NCI-H82 treated with DMSO at 0.1 percent for 48 hours (cell line): ENCODE measurements around the gene AK8.
"Not testable (repeated sequence)": the region's sequence is repeated elsewhere in the genome, so short reads cannot be mapped to it uniquely, and the experiment has no call there.

Experiments
- DNase-seq: peaks from one replicate; lab custom pipeline; 2025; ENCODE audit not compliant: unreplicated experiment; lab: John Stamatoyannopoulos, UW

AK8 gene

GRCh38 chr9:132774886-132775285, 103.2 kb downstream of the AK8 start:
- DNase-seq = no peak

DNA sequence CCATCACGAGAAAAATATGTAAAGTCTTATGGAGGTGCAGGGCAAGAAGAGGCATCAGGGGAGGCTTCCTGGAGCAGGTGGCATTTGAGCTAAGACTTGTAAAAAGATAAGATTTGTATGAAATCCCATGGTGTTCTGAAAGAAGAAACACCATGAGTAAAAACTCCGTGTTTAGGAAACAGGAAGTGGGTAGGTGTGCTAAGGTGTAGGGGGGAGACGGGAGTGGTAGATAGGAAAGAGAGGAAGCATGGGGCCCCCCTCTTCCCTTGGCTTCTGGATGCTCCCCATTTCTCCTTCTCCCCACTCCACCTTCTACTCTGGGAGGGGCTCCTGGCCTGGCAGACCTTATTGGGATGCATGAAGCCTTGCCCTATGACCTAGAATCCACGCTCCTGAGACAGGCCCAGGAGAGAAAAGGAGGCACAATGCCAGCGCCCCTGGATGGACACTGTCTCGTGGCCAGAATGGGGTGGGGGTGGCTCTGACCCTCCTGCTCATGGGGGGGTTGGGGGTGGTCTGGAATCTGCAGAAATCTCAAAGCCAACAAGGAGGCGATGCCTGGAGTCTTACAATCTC, 104.2 kb downstream of the AK8 start:
- no peak for DNase-seq

DNA sequence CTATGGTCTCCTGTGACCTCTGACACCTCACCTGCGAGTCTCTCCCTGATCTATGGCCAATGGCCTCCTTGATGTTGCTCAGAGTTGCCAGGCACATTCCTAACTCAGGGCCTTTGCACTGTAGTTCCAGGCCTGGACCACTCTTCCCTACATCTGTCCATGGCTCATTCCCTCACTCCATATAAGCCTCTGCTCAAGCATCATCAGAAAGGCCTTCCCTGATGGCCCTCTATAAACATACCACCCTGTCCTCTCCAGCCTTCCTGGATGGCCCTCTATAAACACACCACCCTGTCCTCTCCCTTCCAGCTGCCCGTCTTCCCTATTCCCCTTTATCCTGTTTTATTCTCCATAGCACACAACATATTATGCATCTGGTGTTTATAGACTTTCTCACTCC, 105.0 kb downstream of the AK8 start:
- DNase-seq = no peak

- not testable (repeated sequence) for DNase-seq
Observed at GRCh38 chr9:132771752-132772151, 106.3 kb downstream of the AK8 start.

DNA sequence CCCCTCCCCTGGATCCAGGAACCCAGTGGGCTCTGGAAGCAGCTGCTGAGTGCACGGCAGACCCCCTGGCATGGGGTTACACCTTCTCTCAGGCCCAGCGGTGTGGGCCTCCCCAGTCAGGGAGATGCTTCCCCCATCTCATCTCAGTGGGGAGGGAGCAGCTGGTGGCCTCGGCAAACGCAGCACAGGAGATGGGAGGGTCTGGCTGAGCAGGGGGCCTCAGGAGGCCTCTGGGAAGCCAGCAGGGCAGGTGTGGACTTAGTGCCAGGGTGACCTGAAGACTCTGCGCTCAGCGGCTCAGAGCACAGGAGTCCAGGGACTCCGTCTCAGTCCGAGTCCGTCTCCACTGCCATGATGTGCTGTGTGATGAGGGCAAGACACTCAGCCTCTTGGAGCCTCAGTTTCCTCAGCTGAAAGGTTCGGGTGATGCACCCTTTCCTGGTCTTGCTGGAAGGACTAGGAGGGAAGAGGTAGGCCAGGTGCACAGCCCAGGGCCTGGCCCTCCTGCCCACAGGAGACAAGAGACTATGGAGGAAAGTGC, 107.2 kb downstream of the AK8 start:
- DNase-seq = no peak

DNA sequence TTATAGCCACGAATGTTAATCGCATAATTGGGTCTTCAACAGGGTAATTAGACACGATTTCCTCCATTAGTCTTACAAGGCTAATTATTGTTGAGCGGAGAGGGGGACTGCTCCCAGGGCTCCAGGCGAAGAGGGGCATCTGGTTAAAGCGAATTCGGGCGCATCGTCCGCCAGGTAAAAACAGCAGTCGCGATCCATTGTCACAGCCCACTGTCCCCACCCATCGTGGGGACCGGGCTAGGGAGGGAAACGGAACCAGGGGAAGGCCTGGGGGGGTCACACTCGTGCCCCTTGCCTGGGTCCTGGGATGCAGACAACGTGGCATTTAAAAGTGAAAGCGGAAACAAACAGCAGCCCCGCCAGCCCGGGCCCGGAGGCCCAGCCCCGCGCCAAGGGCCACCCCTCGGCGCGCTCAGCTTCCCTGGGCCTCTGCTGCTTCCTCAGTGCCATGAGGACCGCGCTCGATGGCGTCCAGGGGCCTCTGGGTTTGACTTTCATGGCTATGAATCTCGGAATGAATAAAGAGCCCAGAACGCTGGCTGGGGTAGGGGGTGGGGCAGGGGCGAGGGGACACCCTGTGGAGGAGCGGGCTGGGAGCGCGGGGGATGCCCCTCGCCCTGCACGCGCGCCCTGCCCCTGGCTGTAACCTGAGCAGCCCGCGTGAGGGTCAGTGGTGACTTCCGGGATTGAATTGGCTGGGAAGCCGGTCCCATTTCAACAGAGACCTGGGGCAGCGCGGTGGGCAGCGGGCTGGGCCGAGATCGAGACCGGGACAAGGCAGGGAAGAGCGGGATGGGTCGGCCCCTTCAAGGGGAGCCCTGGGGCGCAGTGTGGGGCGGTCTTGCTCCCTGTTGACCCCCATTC, 107.9 kb downstream of the AK8 start:
- no peak for DNase-seq

DNA sequence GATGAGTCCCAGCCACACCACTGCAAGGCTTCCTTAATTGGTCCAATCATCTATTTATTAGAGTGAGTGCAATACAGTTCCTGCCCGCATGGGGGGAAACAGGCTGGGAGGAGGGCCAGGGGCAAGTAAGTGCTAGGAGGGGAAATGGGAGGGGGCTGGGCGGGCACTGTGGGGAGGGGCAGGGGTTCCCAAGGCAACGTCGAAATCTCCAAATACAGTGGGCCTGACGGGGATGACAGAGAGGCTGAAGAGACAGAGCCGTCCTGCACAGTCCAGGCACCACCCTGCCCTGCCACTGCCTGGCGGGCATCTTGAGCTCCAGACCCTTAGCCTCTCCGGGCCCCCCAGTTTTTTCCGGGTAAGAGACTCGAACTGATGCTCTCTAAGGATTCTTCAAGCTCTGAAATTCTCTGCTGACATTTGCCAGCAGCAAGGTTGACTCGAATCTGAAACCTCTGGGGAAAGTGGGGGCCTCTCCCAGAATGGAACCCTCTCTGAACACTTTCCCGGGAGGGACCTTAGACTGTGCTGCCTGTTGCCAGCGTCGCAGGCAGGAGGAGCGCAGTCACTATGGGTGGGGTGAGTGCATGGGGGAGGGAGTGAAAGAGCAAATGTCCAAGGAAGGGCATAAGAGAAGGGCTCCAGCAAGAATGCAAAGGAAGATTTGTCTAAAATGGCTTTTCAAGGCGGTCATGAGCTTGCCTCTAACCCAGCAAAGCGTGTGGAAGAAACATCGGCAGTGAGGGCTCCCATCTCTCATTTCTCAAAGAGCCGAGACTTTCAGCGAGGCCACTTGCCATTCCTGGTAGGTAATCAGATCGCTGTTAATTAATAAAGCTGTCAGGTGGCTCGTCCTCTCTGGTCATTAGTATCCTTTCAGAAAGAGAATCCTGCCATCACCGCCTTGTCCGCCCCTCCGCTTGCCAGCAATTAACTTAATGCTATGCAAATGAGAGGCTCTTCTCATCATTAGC, 108.9 kb downstream of the AK8 start:
- peak; percentile 23 for DNase-seq

GRCh38 chr9:132763574-132763973, 114.5 kb downstream of the AK8 start:
- DNase-seq = no peak

DNA sequence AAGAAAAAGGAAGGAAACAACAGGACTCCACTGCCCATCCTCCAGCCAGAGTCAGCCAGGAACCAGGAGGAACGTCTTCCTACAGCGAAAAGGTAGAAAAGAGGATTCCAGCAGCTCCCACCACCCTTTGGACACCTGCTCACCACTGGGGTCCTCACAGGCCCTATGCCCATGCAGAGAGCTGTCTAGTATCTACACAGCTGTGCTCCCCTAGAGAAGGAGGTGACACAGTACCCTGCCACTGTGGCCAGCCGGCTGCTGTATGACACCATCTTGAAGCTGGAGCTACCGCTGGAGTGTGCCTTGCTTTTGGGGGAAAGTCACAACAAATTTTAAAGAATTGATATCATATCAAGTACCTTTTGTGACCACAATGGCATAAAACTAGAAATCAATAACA, 115.2 kb downstream of the AK8 start:
- no peak for DNase-seq

GRCh38 chr9:132761602-132762001, 116.5 kb downstream of the AK8 start:
- no peak for DNase-seq

DNA sequence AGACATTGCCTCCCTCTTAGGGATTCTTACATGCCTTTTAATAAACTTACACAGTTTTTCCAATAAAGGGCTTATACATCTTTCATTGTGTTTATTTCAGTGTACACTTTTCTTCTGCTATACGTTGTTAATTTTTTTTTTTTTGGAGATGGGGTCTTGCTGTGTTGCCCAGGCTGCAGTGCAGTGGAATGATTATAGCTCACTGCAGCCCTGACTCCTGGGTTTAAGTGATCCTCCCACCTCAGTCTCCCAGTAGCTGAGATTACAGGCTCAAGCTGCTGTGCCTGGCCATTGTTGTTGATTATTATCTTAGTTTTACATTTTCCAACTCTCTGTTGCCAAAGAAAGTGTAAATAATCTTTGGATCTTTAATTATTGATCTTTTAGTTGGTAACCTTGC, 118.0 kb downstream of the AK8 start:
- DNase-seq = no peak

- no peak for DNase-seq
Observed at GRCh38 chr9:132757016-132757415, 121.1 kb downstream of the AK8 start.

DNA sequence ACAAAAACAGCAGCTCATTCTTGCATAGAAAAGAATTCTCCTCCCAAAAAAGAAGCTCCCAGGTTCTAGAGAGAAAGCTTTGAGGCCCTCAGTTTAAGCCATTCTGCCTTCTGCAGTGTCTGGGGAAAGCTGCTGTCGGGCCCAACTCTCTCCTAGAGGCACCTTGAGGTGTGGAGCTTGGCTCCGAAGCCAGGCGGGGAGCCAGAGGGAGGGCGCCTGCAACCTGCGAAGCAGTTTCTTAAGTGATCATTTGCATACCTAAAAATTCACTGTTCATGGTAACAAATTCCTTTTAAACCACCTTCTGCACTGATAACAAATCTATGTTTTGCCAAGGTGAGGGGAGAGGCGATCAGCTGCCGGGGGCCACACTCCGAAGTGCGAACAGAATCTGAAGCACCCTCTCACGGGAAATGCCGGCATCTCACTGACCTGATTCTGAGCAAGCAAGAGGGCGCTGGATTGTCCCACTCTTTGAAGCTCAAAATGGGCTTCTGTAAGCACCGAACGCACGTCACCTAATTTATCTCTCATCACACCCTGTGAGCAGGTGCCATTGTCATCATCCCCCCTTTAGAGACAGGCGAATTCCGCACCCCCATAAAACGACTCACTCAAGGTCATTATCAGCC, 121.8 kb downstream of the AK8 start:
- DNase-seq = no peak

DNA sequence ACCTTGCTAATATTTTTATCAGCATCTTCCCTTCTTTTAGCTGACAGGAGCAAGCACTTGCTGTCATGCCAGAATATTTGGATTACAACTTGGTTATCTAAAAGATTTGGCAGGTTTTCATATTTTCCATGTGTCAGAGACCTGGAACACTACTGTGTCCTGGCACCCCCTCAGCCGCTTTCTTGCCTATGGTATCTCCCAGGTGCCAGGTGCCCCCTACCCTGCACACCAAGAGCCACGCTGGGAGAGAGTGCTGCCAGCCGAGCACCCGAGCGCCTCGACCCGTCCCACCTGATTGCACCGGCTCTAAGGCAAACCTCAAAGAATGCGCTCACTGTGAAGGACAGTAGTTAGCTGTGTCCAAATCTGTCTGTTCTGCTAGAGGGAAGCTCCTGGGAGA, 123.0 kb downstream of the AK8 start:
- no peak for DNase-seq

- no peak for DNase-seq
Observed at GRCh38 chr9:132754236-132754635, 123.8 kb downstream of the AK8 start.

- DNase-seq = no peak
Observed at GRCh38 chr9:132753593-132753880, 124.5 kb downstream of the AK8 start.

DNA sequence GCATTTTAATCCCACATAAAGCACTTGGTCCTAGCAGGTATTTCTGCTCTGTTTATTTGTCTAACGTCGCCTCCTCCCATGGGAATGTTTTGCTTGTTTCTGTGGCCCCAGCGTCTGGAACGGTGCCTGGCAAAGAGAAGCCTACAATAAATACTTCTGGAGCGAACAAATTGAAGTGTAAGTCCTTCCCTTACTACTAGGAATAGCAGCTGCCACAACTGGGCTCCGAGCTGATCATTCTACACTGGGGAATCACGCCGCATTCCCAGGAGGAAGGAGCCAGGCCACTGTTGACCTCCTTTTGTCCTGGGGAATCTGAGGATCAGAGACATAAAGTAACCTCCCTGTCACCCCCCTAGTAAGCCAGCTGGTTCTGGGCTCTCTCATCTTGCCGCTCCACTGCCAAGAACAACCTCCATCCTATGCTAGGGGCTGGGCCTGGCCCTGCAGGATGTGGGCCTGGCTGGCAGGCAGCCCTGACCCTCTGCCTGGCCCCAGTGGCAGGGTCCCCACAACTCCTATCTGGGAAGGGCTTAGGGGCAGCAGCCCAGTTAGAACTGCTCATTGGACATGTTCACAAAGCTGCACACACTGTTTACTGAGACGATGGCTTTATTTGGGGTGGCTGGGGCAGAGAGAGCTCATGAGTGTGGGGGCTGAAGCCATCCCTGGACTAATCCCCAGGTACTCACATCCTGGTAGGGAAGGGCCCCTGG, 125.0 kb downstream of the AK8 start:
- DNase-seq = no peak

DNA sequence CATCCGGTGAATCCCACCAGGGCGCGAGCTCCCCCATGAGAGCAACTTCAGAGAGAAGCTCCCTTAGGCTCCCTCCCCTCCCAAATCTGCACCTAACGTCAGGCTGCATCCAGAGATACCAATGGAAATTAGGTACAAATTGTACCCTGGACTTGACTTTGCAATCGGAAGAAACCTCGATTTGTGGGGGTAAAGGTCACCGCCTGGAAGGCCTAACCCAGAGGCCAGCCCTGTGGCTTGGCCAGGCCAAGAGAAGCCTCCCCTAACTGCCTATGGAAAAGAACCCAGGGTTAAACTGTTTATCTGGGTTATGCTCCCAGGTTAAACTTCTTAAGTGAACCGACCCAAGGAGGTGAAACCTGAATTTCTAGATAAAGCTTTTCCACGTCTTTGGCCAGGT, 127.4 kb downstream of the AK8 start:
- no peak for DNase-seq

DNA sequence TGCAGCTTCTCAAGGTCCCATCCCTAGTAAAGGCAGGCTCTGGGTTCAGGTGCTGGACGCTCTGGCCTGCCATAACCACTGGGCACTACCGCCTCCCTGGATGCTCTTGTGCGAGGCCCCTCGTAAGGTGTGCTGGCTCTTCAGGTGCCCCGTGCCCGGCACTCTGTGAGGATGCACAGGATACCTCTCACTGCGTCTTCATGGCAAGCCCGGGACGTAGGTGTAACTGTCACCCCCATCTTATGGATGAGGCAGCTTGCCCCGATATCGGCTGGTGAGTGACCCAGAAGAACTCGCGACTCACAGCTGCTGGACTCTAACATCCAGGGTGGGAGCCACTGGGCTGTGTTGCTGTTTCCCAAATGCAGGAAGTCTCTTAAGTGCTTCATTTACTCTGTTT, 128.8 kb downstream of the AK8 start:
- no peak for DNase-seq

DNA sequence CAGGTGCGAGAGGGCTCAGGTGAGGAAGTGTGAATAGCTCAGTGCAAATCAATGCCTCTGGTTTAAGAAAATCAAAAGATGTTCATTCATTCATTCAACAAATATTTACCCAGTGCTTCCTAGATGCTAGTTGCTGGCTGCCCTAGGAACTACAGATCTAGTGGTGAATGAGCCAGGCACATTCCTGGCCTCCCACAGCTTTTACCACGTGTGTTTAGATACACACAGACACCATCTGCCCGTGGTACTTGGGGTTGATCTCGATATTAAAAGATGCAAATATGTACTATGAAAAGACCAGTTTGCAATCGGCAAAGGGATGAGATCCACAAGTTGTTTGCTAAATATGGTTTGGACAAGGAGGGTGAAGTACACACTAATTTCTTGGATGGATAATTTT, 129.6 kb downstream of the AK8 start:
- DNase-seq = no peak
